ENCODE data around the gene TGFBR3L.

Gene TGFBR3L

GRCh38 chr19:7933828-7934725, 19.4 kb downstream of the TGFBR3L start:
- H3K4me3 ChIP-seq (ENCODE audit: low read length), result no peak overlapping the region
- no peak for DNase-seq (ENCODE audit: low read depth)

GRCh38 chr19:7934766-7935165, 20.1 kb downstream of the TGFBR3L start:
- H3K4me3 ChIP-seq (ENCODE audit: low read length), result no peak overlapping the region
- DNase-seq (ENCODE audit: low read depth), result no peak
- no peak for TF ChIP-seq CTCF (conservative IDR thresholded peaks at IDR 0.05; ENCODE audit: low read length)

More at GRCh38 chr19:7933828-7934725, 19.4 kb downstream of the TGFBR3L start:
- TF ChIP-seq CTCF (conservative IDR thresholded peaks at IDR 0.05; ENCODE audit: low read length), result no peak

GRCh38 chr19:7940841-7941240, 26.2 kb downstream of the TGFBR3L start:
- no peak overlapping the region for H3K4me3 ChIP-seq (ENCODE audit: low read length)
- DNase-seq (ENCODE audit: low read depth), result no peak
- TF ChIP-seq CTCF (conservative IDR thresholded peaks at IDR 0.05; ENCODE audit: low read length), result no peak

GRCh38 chr19:7941895-7942596, 27.4 kb downstream of the TGFBR3L start:
- no peak for DNase-seq (ENCODE audit: low read depth)
- no peak for TF ChIP-seq CTCF (conservative IDR thresholded peaks at IDR 0.05; ENCODE audit: low read length)
- H3K4me3 ChIP-seq (ENCODE audit: low read length), result peak overlapping the region; percentile 92

- no peak for TF ChIP-seq CTCF (conservative IDR thresholded peaks at IDR 0.05; ENCODE audit: low read length)
- no peak for DNase-seq (ENCODE audit: low read depth)
- H3K4me3 ChIP-seq (ENCODE audit: low read length), result peak overlapping the region; percentile 92
Measured at GRCh38 chr19:7942981-7943443, 28.4 kb downstream of the TGFBR3L start.

GRCh38 chr19:7943444-7944176, 29.0 kb downstream of the TGFBR3L start, which contains the start of gene TIMM44:
TIMM44 (minus strand) TSS chr19:7943666; CDS start chr19:7943651, 15 bp downstream.
- H3K4me3 ChIP-seq (ENCODE audit: low read length), result peak within 1 kb of the TSS; percentile 92
- TF ChIP-seq CTCF (conservative IDR thresholded peaks at IDR 0.05; ENCODE audit: low read length), result no peak
- peak; percentile 99 for DNase-seq (ENCODE audit: low read depth)
